ENCODE data around the gene BLOC1S2. TPM values are rescaled to one million over a fixed set of nuclear protein-coding genes. Genes with fewer than 3 reads are reported as not detected.

The BLOC1S2 gene
- total and polyA plus RNA-seq, 2 of the 8 experiments (the other 6 are each of a cell fraction or from before 2014, with no cell fraction given) = 25.1 to 50.6 TPM

DNA sequence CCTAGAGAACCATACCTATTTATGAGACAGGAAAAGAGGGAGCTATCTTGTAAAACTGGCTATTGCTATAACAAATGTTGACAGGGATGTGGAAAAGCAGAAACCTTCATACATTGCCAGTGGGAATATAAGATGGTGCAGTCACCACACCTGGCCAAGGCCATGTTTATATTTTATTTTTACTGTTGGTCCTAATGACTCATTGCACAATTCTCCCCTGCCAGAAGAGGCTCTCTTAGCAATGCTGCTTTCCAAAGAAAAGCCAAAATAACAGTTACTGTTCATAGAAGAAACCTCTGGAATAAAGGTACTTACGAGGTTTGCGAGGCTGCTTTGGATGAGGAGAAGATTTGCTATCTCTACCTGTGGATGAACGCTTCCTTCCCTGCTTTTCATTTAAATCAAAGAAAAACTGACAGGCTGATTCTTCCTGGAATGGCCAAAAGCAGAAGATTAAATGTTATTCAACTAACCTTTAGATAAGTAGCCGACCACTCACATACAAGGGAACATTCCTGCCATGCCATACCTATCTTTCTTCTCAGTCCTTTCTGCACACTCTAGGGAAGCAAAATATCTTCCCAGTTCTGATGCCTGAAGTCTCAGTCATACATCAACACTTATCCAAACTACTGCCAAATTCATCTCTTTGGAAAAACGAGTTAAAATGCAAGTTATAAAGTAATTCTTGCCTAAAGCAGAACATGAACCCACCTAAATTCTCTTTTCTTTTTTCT lies 40.8 kb downstream of the BLOC1S2 start (continued):
- TF ChIP-seq SIN3A (conservative IDR thresholded peaks at IDR 0.05 in 1 of 2, IDR thresholded peaks at IDR 0.05 in 1 of 2; ENCODE audit: low read depth in 1 of 2, low read length in 2 of 2) = no peak
- no peak for TF ChIP-seq FOSL1 (IDR thresholded peaks at IDR 0.05; ENCODE audit: insufficient read depth, low read depth, low read length)
